ENCODE results near the gene PXDN.
"Not testable (repeated sequence)": the region's sequence is repeated elsewhere in the genome, so short reads cannot be mapped to it uniquely, and the experiment has no call there.

PXDN gene

GRCh38 chr2:1740716-1741589 is 3.4 kb downstream of the PXDN start:
- DNase-seq (ENCODE audit: low read depth), result no peak

GRCh38 chr2:1739961-1740715 is 4.2 kb downstream of the PXDN start:
- DNase-seq (ENCODE audit: low read depth), result no peak

- no peak for DNase-seq (ENCODE audit: low read depth)
Observed at GRCh38 chr2:1739322-1739957, 4.9 kb downstream of the PXDN start.

- no peak for DNase-seq (ENCODE audit: low read depth)
Observed at GRCh38 chr2:1738646-1739302, 5.5 kb downstream of the PXDN start.

GRCh38 chr2:1738163-1738562 is 6.2 kb downstream of the PXDN start:
- DNase-seq (ENCODE audit: low read depth), result no peak

GRCh38 chr2:1736997-1737480 is 7.3 kb downstream of the PXDN start:
- peak; percentile 82 for DNase-seq (ENCODE audit: low read depth)

- DNase-seq (ENCODE audit: low read depth), result no peak
Observed at GRCh38 chr2:1736045-1736444, 8.3 kb downstream of the PXDN start.

GRCh38 chr2:1733298-1733697 is 11.0 kb downstream of the PXDN start:
- not testable (repeated sequence) for DNase-seq (ENCODE audit: low read depth)

GRCh38 chr2:1731963-1732768 is 12.1 kb downstream of the PXDN start:
- DNase-seq (ENCODE audit: low read depth), result peak; percentile 81

- no peak for DNase-seq (ENCODE audit: low read depth)
Observed at GRCh38 chr2:1731447-1731962, 12.8 kb downstream of the PXDN start.

- peak; percentile 81 for DNase-seq (ENCODE audit: low read depth)
Observed at GRCh38 chr2:1730015-1730927, 14.0 kb downstream of the PXDN start.

- no peak for DNase-seq (ENCODE audit: low read depth)
Observed at GRCh38 chr2:1729242-1729641, 15.1 kb downstream of the PXDN start.

- DNase-seq (ENCODE audit: low read depth), result no peak
Observed at GRCh38 chr2:1728821-1729220, 15.5 kb downstream of the PXDN start.

GRCh38 chr2:1727796-1728474 is 16.4 kb downstream of the PXDN start:
- DNase-seq (ENCODE audit: low read depth), result no peak

- no peak for DNase-seq (ENCODE audit: low read depth)
Observed at GRCh38 chr2:1727101-1727771, 17.1 kb downstream of the PXDN start.

GRCh38 chr2:1726558-1726957 is 17.8 kb downstream of the PXDN start:
- no peak for DNase-seq (ENCODE audit: low read depth)

GRCh38 chr2:1724351-1724750 is 20.0 kb downstream of the PXDN start:
- not testable (repeated sequence) for DNase-seq (ENCODE audit: low read depth)

- no peak for DNase-seq (ENCODE audit: low read depth)
Observed at GRCh38 chr2:1723397-1724042, 20.8 kb downstream of the PXDN start.

Measured in stromal cell of bone marrow (primary cell).